ENCODE data around the gene ZNF490.
A peak's percentile ranks its signal among the peaks of the same experiment; 100 is the strongest.
"Not testable (repeated sequence)": the region's sequence is repeated elsewhere in the genome, so short reads cannot be mapped to it uniquely, and the experiment has no call there.

Gene ZNF490

DNA sequence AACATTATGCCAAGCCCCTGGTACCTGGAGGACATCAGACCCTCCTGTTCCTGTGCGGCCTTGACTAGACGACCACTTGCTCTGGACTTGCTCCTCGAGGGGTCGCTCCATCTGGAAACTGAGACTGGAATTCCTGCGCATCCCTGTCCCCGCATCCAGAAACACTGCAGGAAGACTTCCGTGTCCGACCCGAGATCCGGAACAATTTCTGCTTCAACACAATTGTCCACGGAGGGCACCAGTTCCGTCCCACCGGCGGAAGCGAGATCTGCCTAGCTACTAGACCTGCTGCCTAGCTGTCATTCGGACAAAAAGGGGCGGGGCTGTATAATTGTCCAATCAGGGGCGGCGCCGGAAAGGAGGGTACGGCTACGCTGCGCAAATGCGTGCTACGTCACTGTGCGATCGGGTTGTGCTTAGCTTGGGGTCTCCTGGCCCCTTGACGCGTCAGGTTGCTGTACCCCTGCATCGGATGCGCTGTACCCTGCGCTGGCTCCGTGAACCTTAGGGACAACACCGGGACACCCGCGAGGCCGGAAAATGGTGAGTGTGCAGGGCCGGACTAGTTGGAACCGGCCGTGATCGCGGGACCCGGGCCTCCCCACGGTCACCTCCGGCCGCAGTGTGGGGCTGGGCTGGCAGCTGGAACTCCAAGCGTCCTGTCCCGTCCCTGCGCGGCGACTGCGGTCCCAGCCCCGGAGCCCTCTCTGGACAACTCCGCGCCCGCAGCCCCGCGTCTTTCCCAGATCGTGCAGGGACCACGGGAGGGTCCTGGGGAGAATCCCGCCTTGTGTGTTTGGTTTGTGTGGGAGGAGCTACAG, at the start of gene ZNF490, which contains the start of gene ZNF791:
TSS of gene ZNF490 (minus strand) at position 274 of the 821 bp plus-strand sequence. CDS start at position 141, 133 bp downstream.
TSS of gene ZNF791 (plus strand) at position 381 of the 821 bp plus-strand sequence. CDS start at position 541, 160 bp downstream.
- DNase-seq, result peak; percentile 96

GRCh38 chr19:12657966-12658365, 47.4 kb upstream of the ZNF490 start:
- no peak for DNase-seq

DNA sequence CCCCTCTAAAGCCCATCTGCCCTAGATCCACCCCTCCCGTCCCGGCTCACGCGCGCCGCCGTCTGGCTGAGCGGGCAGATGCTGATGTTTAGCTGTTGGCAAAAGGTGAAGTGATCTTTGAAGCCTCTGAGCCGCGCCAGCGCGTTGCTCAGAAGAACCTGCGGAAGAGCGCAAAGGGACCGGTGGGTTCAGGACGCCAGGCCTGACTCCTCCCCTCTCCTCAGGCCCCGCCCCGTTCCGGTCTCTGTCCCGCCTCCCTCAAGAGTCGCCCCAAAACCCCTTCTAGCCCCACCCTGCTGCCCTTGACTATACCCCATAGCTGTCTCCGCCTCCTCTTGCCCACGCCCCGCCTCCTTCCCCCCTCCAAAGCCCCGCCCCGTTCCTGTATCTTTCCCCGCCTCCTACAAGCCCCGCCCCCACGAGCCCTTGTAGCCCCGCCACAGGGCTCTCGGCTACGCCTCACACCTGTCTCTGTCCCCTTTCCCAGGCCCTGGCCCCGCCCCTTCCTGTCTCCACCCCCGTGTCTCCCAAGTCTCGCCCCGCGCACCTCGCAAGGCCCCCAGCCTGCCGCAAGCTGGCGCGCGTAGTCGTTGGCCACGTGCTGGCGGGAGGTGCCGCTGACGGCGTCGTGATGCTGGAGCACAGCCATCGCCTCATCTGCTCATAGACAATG, 46.4 kb upstream of the ZNF490 start:
- DNase-seq, result no peak

DNA sequence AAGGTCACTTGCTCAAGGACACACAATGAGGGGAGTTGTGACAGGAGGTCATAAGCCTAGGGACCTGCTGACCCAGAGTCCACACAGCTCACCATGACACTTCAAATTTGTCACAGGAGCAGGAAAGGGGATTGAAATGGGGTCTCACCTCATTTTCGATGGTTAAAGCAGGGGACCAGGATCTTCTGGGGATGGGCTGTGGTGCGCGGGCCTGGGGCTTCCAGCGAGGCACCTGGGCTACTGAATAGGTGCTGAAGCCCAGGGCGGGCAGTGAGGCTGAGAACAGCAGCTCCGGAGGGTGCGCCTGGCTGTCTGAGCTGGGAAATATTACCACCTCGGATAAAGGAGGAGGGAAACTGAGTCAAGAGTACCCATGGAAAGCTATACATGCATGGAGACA, 44.9 kb upstream of the ZNF490 start:
- no peak for DNase-seq

DNA sequence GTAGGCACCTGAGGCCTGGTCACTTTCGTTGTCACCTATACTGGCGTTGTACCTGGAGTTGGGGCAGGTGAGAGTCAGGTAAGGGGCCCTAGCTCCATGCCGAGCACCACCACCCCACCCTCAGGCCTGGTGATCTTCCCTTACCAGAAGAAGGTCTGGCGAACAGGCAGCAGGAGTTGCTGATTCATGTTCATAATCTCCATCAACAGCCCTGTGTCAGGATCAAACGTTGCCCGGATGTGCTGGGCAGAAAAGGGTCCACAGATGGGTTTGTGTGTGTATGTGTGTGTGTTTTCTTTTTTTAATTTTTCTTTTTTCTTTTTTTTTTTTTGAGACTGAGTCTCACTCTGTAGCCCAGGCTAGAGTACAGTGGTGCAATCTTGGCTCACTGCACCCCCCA, 41.6 kb upstream of the ZNF490 start:
- no peak for DNase-seq

DNA sequence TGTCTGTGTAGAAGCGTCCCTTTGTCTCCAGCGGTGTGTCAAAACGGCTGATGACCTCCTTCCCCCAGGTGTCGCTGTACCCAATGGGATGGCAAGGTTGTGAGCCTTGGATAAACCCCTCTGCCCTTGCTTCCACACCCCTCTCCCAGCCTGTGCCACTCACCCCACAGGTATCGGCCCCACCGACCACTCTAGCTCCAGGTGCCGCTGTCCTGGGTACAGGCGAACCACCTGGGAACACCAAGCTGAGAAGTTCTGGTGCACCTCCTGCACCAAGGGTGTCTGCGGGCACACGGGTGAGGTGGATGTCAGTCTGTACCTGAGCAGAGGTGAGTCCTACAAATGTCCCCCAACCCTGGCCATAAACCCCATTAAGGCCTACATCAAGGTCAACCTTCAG, 39.3 kb upstream of the ZNF490 start:
- DNase-seq, result no peak

- no peak for DNase-seq
Measured at GRCh38 chr19:12648088-12648487, 37.5 kb upstream of the ZNF490 start.

DNA sequence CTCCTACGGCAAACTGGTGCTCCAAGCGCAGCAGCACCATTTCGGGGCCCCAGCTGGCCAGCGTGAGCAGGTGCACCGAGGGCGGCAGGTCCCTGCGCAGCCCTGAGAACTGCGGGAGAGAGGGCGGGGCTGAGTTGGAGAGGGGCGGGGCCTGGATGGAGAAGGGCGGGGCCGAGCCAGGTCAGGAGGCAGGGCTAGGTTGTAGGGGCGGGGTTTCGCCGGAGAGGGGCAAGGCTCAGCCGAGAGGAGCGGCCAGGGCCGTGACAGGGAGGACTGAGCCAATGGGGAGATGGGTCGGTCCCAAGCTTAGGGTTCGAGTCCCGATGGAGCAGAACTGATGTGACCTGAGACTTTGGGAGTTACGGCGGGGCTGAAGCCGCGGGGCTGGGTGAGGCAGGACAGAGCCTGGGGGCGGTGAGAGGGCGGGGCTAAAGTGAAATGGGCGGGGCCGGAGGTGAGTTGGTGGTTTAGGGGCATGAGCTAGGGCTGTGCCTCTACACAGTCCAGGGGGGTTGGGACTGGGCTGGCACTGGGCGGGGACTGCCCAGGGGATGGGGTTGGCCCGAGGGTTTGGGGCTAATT, 37.0 kb upstream of the ZNF490 start:
- no peak for DNase-seq

GRCh38 chr19:12647047-12647446, 36.4 kb upstream of the ZNF490 start:
- no peak for DNase-seq

DNA sequence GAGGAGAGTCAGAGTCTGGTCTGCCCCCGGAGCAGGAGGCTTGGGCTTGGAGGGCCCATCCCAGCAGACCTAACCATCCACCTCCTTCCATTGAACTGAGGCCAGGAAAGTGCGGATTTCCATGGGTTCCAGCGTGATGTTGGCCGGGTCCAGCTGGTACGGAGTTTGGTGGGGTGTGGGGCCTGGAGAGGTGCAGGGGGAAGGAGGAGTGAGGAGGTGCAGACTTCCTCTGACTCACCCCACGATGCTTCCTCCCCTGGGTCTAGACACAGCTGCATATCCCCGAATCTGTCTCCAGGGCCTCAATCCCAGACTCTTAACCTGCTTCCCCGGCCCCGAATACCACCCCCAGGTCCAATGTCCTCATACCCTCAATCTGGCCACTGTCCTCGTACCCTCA, 35.9 kb upstream of the ZNF490 start:
- DNase-seq, result no peak

DNA sequence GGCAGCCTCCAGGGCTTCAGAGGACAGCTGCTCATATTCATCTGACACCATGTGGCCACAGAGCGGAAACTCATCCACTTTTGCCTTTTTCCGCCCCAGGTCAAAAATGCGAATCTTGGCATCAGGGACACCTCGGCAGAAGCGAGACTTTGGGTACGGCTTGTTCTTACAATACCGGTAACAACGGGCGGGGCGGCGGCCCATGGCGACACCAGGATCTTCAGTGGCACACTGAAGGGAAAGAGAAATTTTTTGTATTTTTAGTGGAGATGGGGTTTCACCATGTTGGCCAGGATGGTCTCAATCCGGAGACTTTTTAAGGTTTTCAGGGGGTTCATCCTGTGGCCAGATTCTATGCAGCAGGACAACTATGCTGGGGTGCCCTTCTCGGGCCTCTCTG, 33.1 kb upstream of the ZNF490 start:
- not testable (repeated sequence) for DNase-seq

- no peak for DNase-seq
Measured at GRCh38 chr19:12642506-12642905, 31.9 kb upstream of the ZNF490 start.

DNA sequence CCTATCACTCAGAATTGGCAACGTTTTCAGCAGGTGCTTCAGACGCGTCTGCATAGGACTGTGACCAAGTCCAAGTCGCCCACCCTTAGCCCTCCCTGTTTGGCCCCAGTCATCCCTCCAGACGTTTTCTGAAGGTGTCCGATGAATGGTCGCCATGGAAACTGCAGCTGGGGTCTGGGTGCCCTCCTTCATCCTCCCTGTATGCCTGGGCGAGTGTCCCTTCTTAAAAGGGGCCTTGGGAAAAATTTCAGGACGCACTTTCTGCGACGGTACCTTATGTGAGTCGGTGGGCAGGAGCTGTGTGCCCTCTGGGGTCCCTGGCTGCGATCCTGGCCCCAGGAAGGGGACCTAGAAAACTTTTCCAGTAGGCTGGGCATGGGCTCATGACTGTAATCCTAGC, 30.8 kb upstream of the ZNF490 start:
- DNase-seq, result no peak

- peak; percentile 95 for DNase-seq
Measured at GRCh38 chr19:12639901-12640613, 29.4 kb upstream of the ZNF490 start.

DNA sequence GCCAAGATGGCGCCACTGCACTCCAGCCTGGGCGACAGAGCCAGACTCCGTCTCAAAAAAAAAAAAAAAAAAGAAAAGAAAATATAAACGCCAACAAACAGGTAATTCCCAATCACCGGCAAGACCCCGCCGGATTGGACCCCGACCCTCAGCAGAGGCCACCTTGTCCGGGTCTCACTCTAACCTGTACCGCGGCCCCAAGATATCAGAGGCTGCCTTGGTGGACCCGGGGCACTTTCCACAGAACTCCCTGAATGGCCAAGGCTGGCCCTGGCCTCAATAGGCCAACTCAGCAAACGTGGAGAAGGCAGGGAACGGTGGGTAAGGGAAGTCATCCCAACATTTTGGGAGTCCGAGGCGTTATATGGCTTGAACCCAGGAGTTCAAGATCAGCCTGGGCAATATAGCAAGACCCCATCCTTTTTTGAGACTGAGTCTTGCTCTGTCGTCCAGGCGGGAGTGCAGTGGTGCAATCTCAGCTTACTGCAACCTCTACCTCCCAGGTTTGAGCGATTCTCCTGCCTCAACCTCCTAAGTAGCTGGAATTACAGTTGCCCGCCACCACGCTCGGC, 28.1 kb upstream of the ZNF490 start:
- DNase-seq, result no peak

DNA sequence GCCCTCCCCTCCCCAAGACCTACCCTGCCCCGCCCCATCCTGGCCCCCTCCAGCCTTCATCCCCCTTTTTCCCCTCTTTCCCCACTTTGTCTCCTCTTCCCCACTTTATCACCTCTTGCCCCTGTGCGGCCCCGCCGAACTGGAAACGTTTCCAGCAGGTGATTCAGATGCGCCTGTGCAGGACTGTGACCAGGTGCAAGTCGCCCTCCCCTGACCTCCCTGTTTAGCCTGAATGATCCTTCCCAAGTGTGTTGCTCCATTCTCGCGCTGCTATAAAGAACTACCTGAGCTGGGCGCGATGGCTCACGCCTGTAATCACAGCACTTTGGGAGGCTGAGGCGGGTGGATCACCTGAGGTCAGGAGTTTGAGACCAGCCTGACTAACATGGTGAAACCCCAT, 26.0 kb upstream of the ZNF490 start:
- no peak for DNase-seq

DNA sequence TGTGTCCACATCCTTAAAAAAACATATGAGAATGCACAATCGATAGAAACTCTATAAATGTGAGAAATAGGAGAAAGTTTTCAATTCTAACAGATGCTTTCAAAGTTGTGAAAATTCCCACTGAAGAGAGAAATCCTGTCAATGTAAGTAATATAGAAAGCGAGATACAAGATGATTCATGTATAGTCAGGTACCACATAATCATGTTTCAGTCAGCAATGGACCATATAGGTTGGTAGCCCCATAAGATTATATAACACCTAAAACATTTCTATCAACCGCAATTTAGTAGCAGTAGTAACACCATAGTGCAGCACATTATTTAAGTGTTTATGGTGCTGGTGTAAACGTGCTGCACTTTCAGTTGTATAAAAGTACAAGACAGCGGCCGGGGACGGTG, 18.6 kb upstream of the ZNF490 start:
- DNase-seq, result no peak

GRCh38 chr19:12628040-12629022, 17.7 kb upstream of the ZNF490 start:
- DNase-seq, result no peak

DNA sequence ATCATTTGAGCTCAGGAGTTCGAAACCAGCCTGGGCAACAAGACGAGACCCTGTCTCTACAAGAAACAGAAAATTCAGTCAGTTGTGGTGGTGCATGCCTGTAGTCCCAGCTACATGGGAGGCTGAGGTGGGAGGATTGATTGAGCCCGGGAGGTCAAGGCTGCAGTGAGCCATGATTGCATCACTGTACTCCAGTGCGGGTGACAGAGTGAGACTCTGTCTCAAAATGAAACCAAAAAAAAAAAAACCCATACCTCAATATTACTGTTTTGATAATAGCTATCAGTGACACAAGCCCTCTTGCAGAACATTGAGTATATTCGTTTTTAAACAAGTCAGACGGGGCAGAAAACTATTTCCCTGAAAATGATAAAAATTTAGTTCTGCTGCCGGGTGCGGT, 16.3 kb upstream of the ZNF490 start:
- no peak for DNase-seq

GRCh38 chr19:12623361-12624031, 12.9 kb upstream of the ZNF490 start:
- DNase-seq, result no peak
